Measurements from ENCODE around the gene LMOD3. TPM values are rescaled to one million over a fixed set of nuclear protein-coding genes. Genes with fewer than 3 reads are reported as not detected.

The LMOD3 gene
- total and polyA plus RNA-seq, 2 donors (not counting 3 experiments of a cell fraction or from before 2014, with no cell fraction given), result not detected

DNA sequence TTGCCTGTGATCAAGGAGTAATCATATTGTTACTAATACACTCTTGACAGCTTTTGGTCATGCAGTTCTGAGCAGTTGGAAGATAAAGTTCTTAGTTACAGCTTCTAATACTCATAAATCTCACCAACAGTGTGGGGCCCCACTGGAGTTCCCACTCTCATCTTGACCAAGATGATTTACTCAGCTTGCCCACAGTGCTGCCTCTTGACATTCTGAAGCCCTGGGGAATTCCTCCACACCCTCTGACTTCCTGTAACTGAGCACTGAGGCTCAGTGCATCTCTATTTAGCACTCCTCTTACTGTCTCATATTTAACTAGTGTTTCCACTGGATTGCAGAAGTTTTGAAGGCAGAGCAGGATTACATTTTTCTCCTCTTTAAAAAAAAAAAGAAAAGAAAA lies 39.6 kb downstream of the LMOD3 start:
- FAIRE-seq (no peak), DNase-seq (ENCODE audit: low read depth, low spot score) (peak; percentile 71)
- no peaks in the 10 kb centered on the region for H3K27me3 ChIP-seq (ENCODE audit: control insufficient read depth in 2 of 2, insufficient read depth in 2 of 2, low read length in 2 of 2)
- peaks cover 70% of the 10 kb centered on the region for H3K4me1 ChIP-seq (ENCODE audit: control insufficient read depth, extremely low read depth, insufficient read depth, low read length)
- H3K9me3 ChIP-seq (replicated peaks; ENCODE audit: control insufficient read depth, insufficient read depth, low read length), result no peaks in the 10 kb centered on the region
- H3K9ac ChIP-seq (replicated peaks; ENCODE audit: extremely low read depth, insufficient read depth, low read length), result peak overlapping the region; percentile 40
- H3K36me3 ChIP-seq (ENCODE audit: control insufficient read depth in 2 of 2, extremely low read depth in 1 of 2, insufficient read depth in 2 of 2, low read length in 2 of 2), result no peaks in the 10 kb centered on the region
- peak; percentile 8 for TF ChIP-seq GATA2 (IDR thresholded peaks at IDR 0.05; ENCODE audit: insufficient read depth, insufficient read length, low read depth, low read length)
- TF ChIP-seq, protein P1, sequence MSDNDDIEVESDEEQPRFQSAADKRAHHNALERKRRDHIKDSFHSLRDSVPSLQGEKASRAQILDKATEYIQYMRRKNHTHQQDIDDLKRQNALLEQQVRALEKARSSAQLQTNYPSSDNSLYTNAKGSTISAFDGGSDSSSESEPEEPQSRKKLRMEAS (IDR thresholded peaks at IDR 0.05; ENCODE audit: insufficient read depth, insufficient read length), result no peak
- peaks cover 45% of the 10 kb centered on the region for H3K79me2 ChIP-seq (ENCODE audit: control insufficient read depth, insufficient read depth, low read length)
- no peaks in the 10 kb centered on the region for H4K20me1 ChIP-seq (replicated peaks; ENCODE audit: control insufficient read depth, extremely low read depth, insufficient read depth, low read length)
- intact Hi-C loops (cut with micrococcal nuclease) (loop anchor here (2.0 kb wide), 1 partner anchor 50 kb away; no protein-coding TSS in a partner anchor), dilution Hi-C loops (cut with MboI; ENCODE audit: extremely low pct_ligation_motif_present, low sequenced_read_pairs) (no loop called here)
- no peak overlapping the region for H3K4me3 ChIP-seq (replicated peaks in 1 of 3; ENCODE audit: insufficient read depth in 1 of 3, low read depth in 1 of 3, low read length in 3 of 3)
- no TSS peak for BruUV-seq (replicated peaks)
- no peaks in the 10 kb centered on the region for H3K9me1 ChIP-seq (replicated peaks; ENCODE audit: control insufficient read depth, extremely low read depth, insufficient read depth, low read length)
- ChIA-PET POLR2A (no interaction called here), CTCF (no interaction called here)
- peak overlapping the region; percentile 49 for H3K27ac ChIP-seq (ENCODE audit: insufficient read depth, low read depth, low read length)
- H2AFZ ChIP-seq (ENCODE audit: low read depth, low read length), result no peak overlapping the region
- H3K4me2 ChIP-seq (ENCODE audit: insufficient read depth, low read length), result peak overlapping the region; percentile 80

DNA sequence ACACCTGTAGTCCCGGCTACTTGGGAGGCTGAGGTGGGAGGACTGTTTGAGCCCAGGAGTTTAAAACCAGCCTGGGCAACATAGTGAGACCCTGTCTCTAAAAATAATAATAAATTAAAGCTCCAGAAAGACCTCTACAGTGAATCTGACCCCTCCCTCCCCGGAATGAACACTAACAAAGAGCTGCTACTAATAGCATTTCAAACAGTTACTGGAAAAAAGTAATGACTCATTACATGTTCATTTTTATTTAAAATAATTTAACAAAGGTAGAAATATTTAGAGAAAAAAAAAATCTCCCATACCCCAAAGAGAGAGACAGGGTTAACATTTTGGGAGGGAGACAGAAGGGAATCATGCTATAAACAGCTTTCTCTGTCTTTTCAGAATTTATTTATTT lies 40.0 kb downstream of the LMOD3 start:
- ChIA-PET CTCF (interaction anchor here (1.4 kb wide), 1 partner anchor 12 kb away, joined by 4 read pairs; no protein-coding TSS in a partner anchor), POLR2A (no interaction called here)
- intact Hi-C loops (cut with micrococcal nuclease), result loop anchor here (2.0 kb wide), 1 partner anchor 50 kb away; no protein-coding TSS in a partner anchor
- Histone ChIP-seq H3K36me3 (ENCODE audit: control insufficient read depth in 2 of 2, extremely low read depth in 1 of 2, insufficient read depth in 2 of 2, low read length in 2 of 2) (no peaks in the 10 kb centered on the region), H3K4me1 (ENCODE audit: control insufficient read depth, extremely low read depth, insufficient read depth, low read length) (peaks cover 67% of the 10 kb centered on the region), H3K9ac (replicated peaks; ENCODE audit: extremely low read depth, insufficient read depth, low read length) (peak overlapping the region; percentile 40), H3K9me1 (replicated peaks; ENCODE audit: control insufficient read depth, extremely low read depth, insufficient read depth, low read length) (no peaks in the 10 kb centered on the region), H3K4me2 (ENCODE audit: insufficient read depth, low read length) (peak overlapping the region; percentile 80), H4K20me1 (replicated peaks; ENCODE audit: control insufficient read depth, extremely low read depth, insufficient read depth, low read length) (no peaks in the 10 kb centered on the region), H3K79me2 (ENCODE audit: control insufficient read depth, insufficient read depth, low read length) (peaks cover 43% of the 10 kb centered on the region), H3K4me3 (replicated peaks in 1 of 3; ENCODE audit: insufficient read depth in 1 of 3, low read depth in 1 of 3, low read length in 3 of 3) (no peak overlapping the region), H3K27me3 (ENCODE audit: control insufficient read depth in 2 of 2, insufficient read depth in 2 of 2, low read length in 2 of 2) (no peaks in the 10 kb centered on the region), H2AFZ (ENCODE audit: low read depth, low read length) (no peak overlapping the region), H3K27ac (ENCODE audit: insufficient read depth, low read depth, low read length) (peak overlapping the region; percentile 49), H3K9me3 (replicated peaks; ENCODE audit: control insufficient read depth, insufficient read depth, low read length) (no peaks in the 10 kb centered on the region)
- no TSS peak for BruUV-seq (replicated peaks)
- dilution Hi-C loops (cut with MboI; ENCODE audit: extremely low pct_ligation_motif_present, low sequenced_read_pairs), result no loop called here
- DNase-seq (ENCODE audit: low read depth, low spot score) (peak; percentile 25), FAIRE-seq (no peak)
- TF ChIP-seq MYC (IDR thresholded peaks at IDR 0.05; ENCODE audit: low read depth, low read length) (no peak), POLR2A (IDR thresholded peaks at IDR 0.05; ENCODE audit: low read depth, low read length) (no peak), GATA2 (IDR thresholded peaks at IDR 0.05; ENCODE audit: insufficient read depth, insufficient read length, low read depth, low read length) (no peak), FOS (IDR thresholded peaks at IDR 0.05; ENCODE audit: borderline replicate concordance, insufficient read depth, low read length) (peak; percentile 11), POLR2AphosphoS5 (IDR thresholded peaks at IDR 0.05; ENCODE audit: insufficient read depth, low read depth, low read length) (no peak), JUN (IDR thresholded peaks at IDR 0.05; ENCODE audit: borderline replicate concordance, insufficient read depth, insufficient read length, low read depth) (no peak)
- TF ChIP-seq, protein P2, sequence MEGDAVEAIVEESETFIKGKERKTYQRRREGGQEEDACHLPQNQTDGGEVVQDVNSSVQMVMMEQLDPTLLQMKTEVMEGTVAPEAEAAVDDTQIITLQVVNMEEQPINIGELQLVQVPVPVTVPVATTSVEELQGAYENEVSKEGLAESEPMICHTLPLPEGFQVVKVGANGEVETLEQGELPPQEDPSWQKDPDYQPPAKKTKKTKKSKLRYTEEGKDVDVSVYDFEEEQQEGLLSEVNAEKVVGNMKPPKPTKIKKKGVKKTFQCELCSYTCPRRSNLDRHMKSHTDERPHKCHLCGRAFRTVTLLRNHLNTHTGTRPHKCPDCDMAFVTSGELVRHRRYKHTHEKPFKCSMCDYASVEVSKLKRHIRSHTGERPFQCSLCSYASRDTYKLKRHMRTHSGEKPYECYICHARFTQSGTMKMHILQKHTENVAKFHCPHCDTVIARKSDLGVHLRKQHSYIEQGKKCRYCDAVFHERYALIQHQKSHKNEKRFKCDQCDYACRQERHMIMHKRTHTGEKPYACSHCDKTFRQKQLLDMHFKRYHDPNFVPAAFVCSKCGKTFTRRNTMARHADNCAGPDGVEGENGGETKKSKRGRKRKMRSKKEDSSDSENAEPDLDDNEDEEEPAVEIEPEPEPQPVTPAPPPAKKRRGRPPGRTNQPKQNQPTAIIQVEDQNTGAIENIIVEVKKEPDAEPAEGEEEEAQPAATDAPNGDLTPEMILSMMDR (IDR thresholded peaks at IDR 0.05; ENCODE audit: extremely low read depth in 1 of 2, insufficient read depth in 1 of 2, low read depth in 1 of 2, low read length in 2 of 2), result no peak
- TF ChIP-seq, protein P1 (IDR thresholded peaks at IDR 0.05; ENCODE audit: insufficient read depth, insufficient read length), result no peak

Data from endothelial cell of umbilical vein (primary cell).